HUDEP-2 (cell line): Measurements from ENCODE around the gene SRPK1.
A peak's percentile ranks its signal among the peaks of the same experiment; 100 is the strongest.

Experiments
- DNase-seq, 76 experiments: peaks; one replicate each; lab custom pipeline; 2025; ENCODE audit not compliant: unreplicated experiment in 76 of 76; lab: John Stamatoyannopoulos, UW

The SRPK1 gene

DNA sequence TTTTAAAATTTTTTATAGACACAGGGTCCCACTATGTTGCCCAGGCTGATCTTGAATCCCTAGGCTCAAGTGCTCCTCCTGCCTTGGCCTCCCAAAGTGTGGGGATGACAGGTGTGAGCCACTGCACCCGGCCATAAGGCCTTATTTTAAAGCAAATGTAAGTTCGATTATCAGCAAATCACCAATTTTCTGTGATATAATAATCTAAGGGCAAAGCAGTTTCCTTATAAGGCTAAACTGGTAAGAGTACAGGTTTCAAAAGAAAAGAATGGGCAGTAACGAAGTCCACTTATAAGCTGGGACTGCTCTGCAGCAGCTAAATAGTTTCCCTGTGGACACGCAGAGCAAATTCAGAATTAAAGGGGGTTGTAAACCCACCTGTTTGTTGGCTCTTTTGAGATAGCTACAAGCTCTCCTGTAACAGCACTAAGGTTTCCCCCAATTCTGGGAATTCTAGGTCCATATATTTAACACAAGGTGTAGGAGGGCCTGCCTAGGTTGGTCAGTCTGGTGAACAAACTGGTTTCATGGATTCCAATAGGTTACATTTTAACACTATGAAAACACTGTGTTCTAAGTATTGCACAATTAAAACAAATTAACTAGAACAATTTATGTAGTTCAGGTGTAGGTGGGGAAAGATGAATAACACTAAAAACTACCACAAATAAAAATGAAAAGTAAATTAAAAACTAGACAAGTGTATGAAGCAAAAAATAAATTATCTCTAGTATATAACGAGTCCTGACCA lies 89.5 kb downstream of the SRPK1 start:
- DNase-seq: no peak

DNA sequence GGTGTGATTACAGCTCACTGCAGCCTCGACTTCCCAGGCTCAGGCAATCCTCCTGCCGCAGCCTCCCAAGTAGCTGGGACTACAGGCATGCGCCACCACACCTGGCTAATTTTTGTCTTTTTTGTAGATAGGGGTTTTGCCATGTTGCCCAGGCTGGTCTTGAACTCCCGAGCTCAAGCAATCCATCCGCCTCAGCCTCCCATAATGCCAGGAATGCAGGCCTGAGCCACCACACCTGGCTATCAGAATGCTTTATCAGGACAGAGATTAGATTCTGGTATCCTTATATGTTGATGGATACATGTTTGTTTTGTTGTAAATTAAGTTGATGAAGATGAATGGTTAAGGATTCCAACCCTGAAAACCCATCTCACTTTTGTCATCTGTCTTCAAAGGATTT lies 91.6 kb downstream of the SRPK1 start:
- no peak for DNase-seq

DNA sequence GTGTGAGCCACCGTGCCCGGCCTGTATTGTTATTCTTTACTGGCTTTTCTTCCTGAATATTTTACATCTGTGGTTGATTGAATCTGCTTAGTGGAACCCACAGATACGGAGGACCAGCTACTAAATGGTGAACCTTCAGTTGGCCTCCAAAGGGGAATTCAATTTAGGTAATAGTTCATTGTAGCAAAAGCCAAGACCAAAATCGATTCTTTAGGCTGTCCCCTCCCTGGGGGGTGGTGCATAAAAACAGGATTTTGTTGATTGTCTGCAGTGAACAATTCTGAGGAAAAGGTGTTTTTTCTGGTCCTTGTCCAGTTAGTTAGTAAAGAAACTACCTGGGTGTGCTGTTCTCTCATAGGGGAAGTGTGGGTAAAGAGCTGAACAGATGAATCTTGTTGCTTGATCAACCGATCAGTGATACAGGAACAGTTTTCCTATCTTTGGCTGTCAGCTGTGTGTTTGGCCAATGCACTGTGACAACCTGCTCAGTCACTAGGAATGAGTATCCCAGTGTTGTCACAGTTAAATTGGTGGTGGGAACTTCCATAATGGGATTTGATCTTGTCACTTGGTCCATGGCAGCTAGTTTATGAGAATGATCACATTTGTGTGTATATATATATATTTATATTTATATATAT lies 96.2 kb downstream of the SRPK1 start:
- DNase-seq: no peak

DNA sequence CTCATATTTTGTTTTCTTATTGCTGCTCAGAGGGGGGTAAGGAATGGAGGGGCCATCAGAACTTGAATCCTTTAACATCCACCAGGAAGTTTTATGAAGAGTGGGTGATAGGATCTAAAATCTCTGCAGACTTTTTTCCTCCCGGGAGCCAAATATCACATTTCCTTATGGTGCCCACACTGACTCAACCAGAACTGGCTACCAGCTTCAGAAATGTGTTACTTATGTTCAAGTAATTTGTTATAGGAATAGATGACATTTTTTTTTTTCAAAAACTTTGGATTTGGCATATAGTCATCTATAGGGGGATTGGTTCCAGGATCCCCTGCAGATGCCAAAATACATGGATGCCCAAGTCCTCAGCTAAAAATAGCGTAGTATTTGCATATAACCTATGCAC lies 97.3 kb downstream of the SRPK1 start:
- no peak for DNase-seq

DNA sequence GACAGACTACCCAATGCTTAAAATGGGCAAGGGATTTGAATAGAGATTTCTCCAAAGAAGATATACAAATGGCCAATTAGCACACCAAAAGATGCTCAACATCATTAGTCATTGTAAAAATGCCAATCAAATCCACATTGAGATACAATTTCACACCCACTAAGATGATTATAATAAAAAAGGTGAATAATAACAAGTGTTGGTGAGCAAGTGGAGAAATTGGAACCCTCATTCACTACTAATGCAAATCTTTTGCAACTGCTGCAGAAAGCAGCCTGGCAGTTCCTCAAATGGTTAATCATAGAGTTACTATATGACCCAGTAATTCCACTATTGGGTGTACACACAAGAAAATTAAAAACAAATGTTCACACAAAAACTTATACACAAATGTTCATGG lies 103.4 kb downstream of the SRPK1 start:
- DNase-seq: no peak

DNA sequence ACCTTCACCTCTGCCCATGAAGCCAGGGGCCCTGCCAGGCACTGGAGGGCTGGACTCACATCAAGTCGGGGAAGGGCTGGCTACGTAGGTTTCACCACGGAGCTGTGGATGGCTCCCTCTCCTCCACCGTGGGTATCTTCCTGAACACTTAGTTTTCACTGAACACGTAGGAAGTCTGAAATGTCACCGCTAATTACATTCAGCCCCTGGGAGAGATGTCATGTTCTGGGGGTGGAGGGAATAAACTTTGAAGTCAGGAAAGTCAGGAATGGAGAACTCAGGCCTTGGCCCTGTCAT lies 109.3 kb downstream of the SRPK1 start:
- DNase-seq: no peak

DNA sequence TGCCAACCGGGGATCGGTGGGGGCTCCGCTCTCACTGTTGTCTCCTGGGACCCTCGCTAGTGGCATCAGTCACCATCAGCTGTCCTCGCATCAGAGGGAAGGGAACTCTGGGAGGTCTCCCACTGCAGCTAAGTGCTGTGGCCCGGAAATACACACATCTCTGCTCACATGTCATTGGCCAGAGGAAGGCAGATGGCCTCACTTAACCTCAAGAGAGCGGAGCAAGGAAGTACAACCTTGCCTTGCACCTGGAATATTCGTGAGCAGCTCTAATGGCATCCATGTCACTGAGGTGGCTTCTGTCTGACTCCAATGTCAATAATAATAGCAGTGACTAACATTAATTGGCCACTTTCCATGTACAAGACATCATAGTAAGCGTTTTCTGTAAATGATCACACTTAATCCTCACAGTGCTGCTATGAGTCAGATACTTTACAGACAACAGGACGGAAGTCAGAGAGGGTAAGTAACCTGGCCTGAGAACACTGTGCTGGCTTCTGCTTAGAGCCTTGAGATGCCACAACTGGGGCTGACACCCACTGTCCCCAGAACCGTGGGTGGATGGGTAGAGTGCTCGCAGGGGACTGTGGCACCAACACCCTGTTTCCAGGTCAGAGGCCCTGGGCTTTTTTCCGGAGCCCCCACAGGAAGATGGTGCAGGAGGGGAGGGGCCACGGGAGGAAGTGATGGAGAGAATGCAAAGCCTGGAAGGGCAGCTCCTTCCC lies 109.8 kb downstream of the SRPK1 start:
- no peak for DNase-seq

DNA sequence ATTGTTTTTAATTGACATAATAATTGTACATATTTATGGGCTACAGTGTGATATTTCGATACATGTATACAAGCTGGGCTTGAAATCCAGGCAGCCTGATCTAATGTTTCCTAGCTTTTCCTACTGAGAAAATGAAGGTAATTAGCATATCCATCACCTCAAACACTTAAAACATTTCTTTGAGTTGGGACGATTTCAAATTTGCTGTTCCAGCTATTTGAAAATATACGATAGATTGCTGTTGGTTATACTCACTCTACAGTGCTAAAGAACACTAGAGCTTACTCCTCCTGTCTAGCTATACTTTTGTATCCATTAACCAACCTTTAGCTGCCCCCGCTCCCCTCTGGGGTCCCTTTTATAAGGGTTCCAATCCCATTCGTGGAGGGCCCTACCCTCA lies 111.1 kb downstream of the SRPK1 start:
- no peak for DNase-seq

DNA sequence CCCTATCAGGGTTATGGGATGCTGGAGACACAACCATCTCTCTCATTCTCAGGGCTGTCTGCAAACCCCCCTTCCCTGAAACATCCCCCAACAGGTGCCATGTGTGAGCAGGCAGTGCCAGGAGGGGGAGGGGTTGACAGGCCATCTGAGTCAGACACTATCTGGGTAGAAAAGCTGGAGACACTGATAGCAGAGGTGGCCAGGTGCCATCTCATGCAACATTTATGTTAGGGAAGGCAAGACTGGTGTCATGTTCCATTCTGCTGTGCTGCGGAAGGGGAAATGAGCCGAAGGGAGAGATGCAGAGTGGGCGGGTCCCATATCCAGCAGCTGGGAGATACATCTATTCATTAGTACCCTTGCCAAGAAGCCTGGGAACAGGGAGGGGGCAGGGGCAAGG lies 112.2 kb downstream of the SRPK1 start:
- peak in 40 of 76 experiments; percentile 12 to 66 (median 34) for DNase-seq

DNA sequence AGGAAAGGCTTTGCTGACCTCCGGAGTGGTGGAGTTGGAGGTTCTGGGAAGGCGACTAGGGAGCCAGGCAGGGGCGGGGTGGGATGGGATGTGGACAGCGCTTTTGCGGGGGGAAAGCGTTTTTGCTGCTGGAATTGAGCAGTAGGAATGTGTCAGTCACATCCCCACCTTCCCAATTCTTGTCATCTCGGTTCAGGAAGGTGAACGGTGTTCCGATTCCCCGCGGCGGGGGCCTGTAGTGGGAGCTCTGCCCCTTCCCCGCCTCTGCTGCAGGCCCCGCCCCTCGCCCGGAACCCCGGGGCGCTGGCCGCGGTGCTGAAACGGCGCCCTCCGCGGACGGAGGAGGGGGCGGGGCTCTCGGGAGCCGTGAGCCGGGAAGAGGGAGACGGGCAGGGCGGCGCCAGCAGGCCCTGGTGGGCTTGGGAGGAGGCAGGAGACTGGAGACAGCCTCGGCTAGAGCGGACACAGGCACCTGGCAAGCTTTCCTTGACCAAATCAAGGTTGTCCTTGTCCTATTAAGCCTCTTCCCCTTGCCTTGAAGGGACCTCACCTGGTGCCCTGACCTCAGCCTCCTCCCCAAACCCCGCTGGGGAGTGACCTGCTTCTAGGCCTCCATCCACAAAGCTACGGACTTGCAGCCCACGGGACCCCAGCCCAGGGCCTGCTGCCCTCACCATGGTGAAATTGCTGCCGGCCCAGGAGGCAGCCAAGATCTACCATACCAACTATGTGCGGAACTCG lies 115.7 kb downstream of the SRPK1 start, which contains the start of gene LHFPL5:
Gene LHFPL5 (plus strand): TSS at position 357 of the 741 bp plus-strand sequence. CDS start 319 bp downstream, at position 676.
- DNase-seq: peak in 37 of 76 experiments; percentile 7 to 65 (median 35)

DNA sequence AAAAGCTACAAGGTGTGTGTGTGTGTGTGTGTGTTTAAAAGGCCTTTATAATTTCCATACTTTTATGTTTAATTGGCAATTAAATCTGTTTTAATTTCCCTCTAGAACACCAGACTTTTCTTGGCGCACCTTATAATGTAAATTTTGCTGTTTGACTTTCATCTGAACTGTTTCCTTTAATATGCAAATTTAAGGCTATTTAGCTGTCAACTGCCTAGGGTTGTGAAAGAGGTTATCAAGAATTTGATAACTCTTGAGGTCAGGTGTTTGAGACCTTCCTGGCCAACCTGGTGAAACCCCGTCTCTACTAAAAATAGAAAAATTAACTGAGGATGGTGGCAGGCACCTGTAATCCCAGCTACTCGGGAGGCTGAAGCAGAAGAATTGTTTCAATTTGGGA lies 119.8 kb downstream of the SRPK1 start:
- no peak for DNase-seq

DNA sequence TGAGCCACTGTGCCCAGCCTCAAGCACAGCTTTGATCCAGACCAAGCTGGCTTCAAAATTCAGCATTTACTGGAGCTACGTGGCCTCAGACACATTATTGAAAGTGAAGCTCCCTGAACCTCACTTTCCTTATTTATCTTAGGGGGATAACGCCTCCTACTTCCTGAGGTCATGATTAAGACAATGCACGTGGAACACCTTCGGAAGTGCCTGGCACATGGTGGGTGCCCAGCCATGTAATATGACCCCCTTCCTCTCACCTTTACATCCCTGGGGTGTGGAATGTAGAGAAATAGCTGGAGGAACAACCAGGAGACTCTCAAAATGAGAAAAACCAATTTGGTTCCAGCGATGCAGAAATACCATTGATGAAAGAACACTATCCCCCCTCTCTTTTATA lies 122.2 kb downstream of the SRPK1 start:
- DNase-seq: no peak

DNA sequence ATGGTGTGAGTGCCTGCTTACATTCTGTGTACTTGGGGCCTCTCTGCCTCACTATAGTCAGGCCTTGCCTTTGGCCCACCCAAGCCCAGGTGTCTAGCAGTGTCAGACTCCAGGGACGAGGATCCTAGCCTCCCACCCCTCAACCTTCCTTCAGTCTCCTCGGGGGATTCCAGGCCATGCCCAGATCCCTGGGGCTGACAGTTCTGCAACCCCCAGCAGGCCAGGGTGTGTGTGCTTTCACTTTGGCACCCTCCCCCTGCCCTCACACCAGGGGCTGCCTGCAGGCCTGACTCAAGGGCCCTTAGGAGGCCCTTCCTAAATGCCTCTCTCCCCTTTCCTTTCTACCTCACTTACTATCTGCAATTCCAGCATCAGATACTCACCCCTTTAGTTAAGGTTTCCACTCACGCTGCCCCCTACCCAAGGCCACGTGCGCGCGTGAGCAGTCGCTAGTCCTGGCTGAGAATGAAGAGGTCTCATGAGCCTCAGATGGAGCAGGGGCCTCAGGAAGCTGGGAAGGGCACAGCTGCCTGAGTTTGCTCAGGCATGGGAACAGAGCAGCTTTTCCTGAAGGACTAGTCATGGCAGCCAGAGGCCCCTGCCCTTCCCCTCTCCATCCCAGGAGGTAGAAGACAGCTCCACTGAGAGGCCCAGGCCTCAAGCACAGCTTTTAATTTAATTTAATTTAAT lies 122.9 kb downstream of the SRPK1 start:
- DNase-seq: no peak

DNA sequence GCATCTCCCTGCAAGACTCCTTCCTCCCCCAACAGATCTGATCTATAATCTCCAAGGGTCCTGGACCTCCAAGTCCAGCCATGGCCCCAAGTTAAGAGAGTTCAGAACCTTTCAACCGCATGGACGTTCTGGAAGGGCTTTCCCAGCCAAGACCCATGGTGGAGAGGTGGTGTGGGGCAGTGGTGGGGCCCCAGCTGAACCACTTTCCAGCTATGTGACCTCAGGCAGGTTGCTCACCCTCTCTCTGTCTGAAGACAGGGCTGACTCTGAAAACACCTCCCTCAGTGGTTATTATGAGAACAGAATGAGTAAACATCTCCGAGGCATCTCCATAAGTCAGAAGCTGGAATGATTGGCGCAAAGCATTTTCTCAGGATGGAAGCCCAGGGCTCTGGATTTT lies 124.7 kb downstream of the SRPK1 start:
- no peak for DNase-seq

DNA sequence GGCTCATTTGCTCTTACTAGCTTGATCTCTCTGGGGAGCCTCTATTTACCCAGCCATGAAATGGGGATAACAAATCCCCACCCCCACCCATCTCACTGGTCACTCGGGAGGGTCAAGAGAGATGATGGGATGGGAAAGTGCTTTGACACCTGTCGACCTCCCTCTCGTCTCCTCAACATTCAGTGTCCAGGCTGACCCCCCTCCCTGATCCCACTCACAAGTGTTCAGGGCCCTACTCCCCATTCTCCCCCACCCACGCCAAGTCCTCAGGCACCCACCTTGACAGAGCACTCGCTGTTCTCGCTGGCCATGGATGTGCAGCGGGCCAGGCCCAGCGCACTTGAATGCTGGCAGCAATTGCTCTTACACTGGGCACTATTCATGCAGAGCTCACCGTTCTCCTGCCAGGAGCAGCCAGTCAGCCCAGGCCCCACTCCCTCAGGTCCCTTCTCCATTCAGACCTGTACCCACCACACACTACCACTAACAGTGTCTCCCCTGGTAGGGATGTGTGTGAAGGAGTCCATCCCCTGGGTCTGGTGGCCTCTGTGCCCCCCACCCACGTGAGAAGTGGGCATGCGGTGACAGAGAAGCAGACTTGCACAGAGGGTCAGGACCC lies 125.3 kb downstream of the SRPK1 start:
- no peak for DNase-seq

DNA sequence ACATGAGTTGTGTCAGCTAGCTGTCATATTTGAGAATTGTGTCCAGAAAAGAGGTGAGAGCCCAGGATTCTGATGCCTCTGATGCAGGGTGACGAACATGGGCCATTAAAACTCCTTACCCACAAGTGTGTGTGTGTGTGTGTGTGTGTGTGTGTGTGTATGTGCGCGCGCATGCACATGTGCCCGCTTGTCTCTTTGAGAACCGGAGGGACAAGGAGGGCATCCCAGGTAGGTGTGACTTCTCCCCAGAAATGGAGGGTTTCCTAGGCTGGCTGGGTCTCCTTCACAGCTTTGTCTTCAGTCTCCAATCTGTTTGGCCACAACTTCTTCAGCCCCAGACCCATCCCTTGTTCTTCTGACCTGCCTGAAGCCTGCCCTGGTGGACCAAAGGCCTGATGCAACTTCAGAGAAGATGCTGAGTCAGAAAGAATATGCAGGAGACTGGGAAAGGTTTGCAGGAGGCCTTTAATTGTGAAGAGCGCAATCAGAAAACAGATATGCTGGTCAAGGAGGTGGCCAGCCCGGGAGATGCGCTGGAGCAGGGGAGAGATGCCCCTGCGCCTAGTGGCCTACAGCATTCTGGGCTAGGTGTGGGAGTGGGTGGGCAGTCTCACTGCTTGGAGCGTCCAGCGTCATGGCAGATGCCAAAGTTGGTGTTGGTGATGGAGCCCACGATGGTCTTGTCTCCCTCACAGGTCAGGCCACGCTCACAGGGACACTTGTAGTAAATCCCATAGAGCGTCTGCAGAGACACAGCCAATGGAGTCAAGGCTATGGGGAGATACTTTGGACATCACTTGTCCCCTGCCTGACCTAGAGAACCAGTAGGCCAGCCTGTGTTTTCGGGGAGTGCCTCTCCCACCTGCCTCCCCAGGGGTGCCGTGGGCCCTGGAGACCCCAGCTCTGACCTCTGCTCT lies 126.1 kb downstream of the SRPK1 start:
- DNase-seq: no peak

DNA sequence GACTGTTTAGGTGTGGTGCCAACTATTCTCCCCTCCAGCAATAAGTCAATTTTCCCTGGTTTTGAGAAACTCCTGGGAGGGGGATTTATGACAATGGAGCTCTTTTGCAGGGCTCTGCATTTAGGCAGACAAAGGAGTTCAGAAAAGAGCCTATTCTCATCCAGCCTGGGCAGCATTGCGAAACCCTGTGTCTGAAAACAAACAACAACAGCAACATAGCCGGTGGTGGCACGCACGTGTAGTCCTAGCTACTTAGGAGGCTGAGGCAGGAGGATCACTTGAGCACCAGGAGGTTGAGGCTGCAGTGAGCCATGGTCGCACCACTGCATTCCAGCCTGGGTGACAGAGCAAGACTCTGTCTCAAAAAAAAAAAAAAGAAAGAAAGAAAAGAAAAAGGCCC lies 130.2 kb downstream of the SRPK1 start:
- no peak for DNase-seq

DNA sequence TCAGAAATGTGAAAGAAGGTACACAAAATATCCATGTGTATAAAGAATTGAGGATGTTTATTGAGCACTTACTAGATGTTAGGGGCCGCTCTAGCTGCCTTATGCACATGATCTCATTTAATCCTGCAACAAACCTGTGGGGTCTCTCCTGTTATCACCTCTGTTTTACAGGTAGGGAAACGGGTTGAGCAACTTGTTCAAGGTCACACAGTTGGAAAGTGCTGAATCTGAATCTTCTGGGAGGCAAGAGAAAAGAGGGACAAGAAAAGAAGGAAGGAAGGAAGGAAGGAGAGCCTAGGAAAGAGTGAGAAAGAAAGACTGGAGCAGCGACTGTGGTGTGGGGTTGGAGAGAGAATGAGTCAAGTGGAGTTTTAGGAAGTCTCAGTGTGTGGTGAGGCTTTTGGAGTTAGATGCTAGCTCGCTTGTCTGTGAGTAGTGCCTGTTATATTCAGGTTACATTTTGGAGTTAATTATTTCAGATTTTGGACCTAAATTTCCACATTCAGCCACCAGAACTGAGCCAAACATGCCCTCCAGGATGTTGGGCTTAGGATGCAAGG lies 132.4 kb downstream of the SRPK1 start:
- no peak for DNase-seq
